GM23248 (cell line): ENCODE results near the gene MEA1.

ENCODE experiments used
- EZH2 ChIP-seq: fragments of 200-600 bp; sonication (generic); IDR thresholded peaks from 2 replicates; pipeline ENCODE4 v1.6.1; 2018; ENCODE audit warnings: antibody characterized with exemption, mild to moderate bottlenecking; ENCODE audit not compliant: insufficient read depth, poor library complexity, severe bottlenecking
- EZH2phosphoT487 ChIP-seq: fragments of 200-600 bp; sonication (generic); IDR thresholded peaks from 2 replicates; pipeline ENCODE4 v1.6.1; 2018; ENCODE audit warnings: antibody characterized with exemption, moderate library complexity, mild to moderate bottlenecking, low read depth; ENCODE audit not compliant: insufficient read depth

- TF ChIP-seq EZH2 (no peak), EZH2phosphoT487 (no peak)
Measured at GRCh38 chr6:42993445-42993844, 20.3 kb downstream of the MEA1 start.
